Fibroblast of skin of abdomen (primary cell): Measurements from ENCODE around the gene NF1.

ENCODE experiments used
- DNase-seq: peaks from one replicate; pipeline ENCODE4 v3.0.0-alpha.2; 2013

NF1 gene

DNA sequence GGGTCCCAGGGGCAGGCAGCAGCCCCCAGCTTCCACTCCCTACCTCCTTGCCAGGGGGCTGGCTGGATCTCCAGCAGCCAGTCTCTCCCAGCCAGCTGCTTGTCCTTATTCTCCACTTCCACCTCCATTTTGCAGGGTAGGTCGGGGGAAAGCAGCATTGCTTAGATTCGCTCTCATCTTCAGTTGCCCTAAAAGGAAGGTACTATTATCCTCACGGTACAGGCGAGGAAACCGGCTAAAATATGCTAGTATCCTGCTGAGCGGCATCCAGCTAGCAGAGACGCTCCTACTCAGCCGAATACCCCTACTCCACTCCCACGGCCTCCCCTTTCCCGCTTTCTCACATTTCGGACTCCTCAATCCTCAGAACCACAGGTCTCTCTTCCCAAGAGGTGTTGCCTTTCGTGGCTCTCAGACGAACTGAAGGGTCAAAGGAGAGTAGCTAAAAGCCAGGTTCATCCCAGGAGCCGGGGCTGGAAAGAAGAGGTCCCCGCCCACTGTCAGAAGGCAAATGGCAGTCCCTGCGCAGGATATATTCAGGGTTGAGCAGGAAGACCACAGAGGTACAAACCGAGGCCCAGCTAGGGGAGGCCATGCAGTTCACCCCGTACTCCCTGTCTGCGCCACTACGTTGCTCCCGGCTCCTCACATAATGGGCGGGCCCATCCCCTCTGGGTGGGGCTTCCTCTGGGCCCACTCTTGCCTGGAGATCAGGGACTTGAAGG, 295.0 kb downstream of the NF1 start:
- DNase-seq, result no peak

DNA sequence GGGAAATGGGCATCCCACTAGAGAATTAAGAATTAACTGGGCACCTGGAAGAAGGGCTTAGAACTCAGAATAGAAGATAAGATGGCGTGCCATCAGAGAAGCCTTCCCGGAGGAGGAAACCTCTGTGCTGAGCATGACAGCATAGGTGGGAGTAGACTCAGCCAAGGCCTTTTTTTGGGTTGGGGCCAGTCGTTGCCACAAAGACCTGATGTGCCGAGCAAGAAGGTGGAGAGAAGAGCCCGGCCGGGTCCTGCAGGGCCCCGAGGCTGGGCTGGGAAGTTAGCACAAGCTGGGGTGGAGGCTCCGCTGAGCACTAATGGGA, 295.6 kb downstream of the NF1 start:
- no peak for DNase-seq

DNA sequence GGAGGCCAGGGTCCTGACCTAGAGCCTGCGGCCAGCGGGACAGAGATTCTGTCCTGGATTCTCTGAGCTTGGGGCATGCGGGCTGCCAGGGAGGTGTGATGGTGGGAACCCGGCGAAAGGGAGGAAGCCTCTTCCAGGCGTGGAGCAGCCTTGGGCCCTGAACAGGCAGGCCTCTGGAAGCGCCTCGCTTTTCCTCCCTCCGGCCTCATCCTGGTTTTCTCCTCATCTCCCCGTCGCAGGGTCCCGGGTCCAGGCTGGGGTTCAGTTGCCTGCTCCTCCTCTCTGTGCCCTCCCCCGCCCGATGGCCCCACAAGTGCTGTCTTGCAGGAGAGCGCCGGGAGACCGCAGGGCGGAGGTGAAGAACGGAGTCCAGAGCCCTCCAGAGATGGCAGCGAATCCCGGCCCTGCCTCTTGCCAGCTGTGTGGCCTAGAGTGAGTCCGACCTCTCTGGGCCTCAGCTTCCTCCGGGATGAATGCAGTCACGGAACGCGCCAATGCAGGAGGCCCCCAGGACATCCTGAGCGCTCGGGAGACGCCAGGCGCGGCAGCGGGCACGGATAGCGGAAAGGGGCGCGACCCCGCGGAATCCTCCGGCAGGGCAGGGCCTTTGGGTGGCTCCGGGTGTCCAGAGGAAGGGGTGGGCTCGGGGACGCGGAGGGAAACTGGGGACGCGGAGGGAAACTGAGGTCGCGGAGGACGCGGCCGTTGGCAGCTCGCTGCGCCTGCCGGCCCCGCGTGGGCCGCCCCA, 296.1 kb downstream of the NF1 start:
- DNase-seq, result no peak

DNA sequence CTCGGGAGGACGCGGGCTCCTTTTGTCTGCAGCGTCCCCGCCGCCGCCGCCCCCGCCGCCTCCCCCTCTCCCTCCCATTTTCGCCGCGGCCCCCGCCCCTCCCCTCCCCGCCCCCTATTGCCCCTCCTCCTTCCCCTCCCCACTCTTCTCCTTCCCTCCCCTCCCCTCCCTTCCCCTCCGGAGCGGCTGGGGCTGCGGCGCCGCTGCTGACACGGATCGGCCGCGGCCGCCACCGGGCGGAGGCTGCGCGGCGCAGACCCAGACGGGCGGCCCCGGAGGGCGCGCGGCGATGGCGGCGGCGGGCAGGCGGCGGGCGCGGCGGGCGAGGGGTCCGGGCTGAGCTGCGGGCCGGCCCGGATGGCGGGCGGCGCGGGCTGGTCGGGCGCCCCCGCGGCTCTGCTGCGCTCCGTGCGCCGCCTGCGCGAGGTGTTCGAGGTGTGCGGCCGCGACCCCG, 296.7 kb downstream of the NF1 start, which contains the start of gene RAB11FIP4:
RAB11FIP4 (plus strand) TSS at position 180 of the 454 bp plus-strand sequence; CDS start at position 358, 178 bp downstream.
- DNase-seq, result peak; percentile 20

DNA sequence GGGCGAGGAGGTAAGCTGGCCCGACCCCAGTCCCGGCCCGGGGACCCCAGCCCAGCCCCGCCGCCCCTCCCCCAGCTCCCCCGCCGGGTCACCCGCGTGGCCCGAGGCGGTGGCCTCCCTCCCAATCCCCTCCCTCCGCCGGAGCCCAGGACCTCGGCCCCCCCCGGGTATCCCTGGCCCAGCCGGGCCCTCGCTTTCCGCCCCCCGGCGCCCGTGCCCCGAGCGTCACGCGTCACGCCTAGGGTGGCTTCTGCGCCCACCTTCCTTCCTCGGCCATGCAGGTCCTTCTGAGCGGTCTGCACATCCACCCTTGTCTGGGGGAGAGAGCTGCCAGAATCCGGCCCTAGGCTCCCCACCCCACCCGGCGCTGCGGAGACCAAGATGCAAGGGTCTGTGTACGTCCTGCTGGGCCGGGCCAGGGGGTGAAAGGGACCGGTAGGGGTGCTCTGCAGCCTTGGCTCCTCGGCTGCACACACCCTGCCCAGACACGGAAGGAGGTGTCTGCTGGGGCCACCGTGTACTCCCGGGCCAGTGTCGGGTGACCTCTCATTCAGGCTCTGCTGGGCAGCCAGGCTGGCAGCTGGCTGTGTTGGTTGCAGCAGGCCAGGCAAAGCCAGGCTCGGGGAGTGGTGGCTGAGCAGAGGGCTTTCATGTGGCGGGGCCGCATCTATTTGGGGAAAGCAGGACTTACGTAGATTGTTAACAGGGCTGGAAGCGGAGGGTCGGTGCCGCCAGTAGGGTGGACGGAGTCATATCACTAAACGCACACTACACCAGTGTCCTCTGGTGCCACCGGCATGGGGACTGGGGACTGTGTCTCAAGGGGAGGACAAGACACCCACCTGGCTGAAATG, 297.5 kb downstream of the NF1 start:
- no peak for DNase-seq

DNA sequence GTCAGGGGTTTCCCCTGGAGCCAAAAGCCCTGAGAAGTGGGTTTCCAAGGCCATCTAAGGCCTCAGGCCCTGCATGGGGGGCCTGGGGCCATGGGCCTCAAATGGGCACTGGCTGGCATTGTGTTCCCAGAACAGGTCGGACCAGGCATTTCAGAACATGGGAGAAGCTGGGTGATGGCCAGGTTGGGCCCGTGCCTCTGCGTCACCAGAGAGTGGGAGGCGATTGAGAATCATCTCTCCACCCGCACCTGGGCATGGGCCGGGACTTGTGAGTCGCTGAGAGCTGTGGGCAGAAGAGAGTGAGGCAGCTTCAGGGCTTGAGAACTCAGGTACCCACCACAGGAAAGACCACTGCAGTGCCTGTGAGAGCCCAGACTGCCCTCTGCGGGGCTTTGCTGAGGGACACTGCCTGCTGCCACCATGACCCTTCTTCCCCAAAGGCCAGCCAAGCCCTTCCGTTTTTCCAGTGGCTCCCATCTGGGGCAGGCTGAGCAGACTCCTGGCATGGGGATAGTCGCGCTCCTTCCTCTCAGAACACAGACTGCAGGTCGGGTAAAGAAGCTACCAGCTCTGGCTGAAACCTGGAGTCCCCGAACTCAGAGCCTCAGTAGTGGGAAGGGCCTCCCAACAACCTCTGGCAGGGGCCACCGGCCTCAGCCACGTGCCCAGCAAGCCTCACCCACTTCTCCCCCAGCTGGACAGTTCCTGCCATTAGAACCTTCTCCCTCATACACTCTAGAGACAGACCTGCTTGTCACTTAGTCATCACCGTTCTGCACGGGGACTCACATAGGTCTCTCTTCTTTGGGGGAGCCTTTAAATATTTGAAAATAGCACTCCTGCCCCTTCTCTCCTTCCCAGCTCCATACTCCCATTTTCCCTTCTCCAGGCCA, 298.3 kb downstream of the NF1 start:
- DNase-seq, result no peak

DNA sequence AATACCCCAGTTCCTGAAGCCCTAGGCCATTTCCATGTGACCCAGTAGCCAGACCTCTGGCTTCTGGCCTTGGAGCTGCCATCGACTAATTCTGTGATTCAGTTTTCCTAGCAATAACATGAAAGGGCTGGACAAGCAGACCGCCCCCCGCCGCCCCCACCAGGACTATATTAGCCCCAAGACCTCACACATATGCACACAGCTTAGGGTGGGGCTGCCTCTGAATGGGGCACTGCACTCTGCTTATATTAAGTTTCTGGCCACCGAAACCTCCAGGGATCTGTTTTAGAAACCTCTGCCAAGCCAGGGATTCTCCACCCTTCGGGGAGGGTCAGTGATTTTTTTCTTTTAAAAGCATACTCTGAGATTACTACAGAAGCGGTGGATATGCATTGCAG, 299.0 kb downstream of the NF1 start:
- DNase-seq, result no peak

DNA sequence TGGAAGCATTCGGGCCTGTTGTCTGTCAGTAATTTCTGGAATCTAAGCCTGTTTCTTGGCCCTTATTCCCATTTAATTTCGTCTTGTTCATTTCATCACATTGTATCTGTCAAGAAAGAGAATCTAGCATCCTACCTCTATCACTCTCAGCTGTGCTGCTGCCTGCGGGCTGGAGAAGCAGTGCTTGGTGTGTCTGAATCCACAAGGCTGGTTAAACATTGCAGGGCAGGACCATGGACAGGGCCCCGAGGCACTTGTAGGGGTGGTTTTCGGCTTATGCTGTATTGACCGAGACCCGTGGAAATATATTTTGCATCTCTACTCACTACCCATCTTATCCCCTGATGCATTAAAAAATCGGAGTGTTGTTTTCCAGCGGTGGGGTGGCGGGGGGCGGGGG, 299.8 kb downstream of the NF1 start:
- DNase-seq, result peak; percentile 75

DNA sequence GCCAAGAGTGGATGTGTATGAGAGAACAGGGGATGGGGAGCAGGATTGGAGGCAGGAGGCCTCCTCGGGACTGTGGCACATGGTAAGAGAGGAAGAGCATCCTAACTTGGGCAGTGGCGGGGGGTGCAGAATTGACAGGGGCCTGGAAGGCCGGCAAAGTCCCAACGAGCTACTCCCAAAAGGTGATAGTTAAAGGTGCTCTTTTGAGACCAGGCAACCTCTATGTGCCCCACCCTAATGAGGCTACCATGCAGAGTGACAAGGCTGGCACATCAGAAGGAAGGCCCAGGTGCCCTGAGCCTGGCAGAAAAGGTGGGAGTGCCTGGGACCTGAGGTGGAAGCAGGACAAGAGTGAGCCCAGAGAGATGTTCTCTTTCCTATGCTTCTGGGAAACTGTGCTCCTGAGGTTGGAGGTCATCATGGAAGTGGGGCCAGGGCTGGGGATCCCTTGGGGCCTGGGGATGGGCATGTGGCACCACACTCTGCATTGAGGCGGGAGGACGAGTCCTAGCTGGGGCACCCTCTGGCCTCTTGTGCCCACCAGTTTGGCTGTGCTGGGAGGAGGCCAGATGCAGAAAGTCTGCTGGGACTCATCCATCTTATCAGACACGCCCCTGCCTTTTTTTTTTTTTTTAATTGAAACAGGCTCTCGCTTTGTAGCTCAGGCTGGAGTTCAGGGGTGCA, 302.6 kb downstream of the NF1 start:
- no peak for DNase-seq

DNA sequence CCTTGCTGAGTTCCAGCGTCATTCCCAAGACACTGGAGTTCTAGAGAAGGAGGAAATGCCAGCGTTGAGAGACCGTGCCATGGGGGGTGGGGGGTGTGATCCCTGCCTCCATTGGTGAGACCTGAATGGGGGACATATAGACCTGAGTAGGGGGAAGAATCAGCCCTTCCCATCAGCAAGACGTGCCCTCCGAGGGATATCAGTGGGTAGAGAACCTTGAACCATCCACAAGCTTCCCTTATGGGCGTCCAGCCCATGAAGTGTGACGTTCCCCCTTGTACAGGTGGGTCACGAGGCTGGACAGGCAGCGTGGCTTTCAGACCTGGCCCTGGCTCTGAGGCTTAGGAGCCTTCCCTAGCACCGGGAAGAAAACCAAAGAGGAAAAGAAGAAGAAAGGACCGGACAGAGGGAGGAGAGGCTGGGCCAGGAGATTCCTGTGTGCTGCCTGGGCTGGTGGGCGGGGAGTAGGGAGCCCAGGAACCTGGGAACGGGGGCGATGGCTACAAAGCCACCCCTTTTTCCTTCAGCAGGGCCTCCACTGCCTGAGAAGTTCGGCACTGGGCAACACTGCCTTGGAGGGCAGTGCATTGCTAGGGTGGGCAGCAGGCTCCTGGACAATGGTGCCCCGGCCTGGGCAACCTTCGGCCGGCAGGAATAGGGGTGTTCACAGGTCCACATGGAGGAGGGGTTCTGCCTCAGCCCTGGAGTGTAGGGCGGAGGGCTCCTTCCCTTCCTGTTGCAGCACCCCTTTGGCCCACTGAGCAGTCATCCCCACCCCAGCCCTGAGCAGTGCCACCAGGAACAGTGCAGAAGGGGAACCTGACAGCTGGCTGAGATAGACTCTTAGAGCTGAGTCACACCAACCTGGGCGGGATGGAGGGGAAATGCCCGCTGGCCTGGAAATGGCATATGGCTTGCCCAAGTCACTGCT, 303.9 kb downstream of the NF1 start:
- DNase-seq, result no peak

DNA sequence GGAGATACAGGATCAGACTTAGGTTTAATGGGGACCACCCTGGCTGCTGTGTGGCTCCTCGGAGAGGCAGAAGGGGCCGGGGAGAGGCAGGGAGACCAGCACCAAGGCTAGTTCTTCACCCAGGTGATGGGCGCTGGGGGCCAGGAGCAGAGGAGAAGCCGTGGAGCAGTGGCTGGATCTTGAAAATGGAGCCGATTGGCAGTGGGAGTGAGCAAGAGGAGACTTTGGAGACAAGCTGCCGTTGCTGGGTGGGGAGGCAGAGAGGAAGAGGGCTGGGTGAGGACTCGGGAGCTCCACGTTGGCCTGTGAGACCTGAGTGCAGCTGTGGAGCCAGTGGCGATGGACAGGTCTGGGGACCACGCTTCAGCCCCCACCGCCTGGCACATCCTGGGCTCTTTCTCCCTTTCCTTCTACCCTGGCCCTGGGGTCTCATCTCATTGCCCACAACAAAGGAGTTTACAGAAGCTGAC, 305.7 kb downstream of the NF1 start:
- DNase-seq, result no peak

DNA sequence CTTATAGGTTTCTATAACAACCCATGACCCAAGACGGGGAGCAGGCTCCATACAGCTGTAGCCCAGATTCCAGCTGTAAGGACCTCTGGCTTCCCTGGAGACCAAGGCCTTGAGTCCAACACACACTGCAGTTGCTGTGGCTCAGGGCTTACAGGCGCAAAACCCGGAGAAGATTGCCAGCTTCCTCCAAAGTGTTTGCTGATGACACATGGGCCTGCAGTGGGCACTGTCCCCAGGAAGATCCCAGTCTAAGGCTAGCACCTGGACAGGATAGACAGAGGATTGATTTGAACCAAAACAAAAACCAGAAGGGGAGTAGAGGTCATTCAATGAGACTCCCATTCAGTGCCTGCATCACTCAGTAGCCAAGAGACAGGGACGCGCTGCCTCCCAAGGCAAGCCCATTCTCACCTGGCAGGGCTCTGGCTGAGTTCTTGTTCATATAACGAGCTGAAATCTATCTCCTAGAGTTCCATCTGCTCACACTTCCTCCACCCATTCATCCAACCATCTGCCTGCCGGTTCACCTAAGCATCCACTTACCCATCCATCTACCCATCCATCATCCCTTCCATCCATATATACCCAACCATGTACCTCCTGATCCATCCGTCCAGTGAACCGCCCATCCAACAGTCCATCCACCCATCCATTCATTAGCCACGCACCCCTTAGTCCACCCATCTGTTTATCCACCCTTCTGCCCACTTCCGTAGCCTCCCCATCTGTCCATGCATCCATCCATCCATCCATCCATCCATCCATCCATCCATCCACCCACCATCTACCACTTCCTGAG, 306.9 kb downstream of the NF1 start:
- DNase-seq, result no peak

DNA sequence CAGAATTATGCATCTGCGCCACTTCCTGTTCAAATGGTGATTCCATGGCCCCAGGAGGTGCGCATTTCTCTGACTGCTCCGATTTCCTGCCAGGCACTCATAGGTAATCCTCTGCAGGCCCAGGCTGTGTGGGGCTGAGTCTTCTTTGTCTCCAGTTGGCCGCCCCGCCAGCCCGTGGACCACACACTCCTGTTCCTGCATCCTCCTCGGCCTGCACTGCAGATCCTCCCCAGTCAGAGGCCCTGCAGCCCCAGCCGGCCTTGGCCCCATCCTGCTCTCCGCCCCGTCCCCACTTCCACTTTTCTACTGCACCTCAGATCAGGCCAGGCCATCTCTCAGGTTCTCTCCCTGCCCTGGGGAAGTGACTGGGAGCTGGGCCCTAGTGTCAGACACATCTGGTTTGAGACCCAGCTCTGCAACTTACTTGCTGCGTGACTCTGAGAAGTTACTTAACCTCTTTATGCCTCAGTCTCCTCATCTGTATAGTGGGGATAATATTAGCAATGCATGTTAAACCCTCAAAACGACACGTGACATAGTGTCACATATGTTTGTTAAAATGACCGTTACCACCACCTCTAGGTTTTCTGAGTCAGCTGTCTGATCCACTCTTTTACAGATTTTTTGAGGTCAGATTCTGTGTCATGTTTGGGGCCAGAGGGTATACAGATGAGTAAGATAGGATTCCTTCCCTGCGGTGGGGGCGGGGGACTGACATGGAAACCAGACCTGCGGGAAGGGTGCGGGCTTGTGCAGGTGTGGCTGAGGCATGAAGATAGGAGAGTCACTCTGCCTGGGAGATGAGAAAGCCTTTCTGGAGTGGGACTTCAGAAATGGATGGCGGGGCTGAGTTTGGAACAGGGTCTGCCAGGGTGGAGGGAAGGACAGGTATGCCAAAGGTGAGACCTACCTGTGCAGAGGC, 309.5 kb downstream of the NF1 start:
- no peak for DNase-seq

DNA sequence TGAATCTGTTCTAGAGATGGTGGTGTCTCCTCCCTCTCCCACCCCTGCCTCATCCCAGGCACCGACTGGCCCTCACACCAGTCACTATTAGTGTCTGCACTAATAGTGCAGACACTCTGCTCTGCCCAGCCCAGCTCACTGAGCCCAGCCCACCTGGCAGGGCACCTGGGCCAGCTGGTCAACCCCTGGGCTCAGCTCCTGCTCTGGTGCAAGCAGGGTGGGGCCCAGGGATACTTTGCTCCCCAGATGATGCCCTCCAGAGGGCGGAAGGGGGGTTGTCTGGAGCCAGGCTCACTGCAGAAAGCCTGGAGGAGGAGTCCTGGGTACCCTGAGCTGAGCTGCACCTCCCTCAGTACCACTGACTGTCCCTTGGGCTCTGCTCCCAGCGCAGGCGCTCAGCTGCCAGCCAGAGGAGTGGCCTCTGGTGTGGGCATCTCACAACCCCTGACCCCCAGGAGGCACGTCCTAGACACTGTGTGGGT, 311.2 kb downstream of the NF1 start:
- DNase-seq, result no peak

DNA sequence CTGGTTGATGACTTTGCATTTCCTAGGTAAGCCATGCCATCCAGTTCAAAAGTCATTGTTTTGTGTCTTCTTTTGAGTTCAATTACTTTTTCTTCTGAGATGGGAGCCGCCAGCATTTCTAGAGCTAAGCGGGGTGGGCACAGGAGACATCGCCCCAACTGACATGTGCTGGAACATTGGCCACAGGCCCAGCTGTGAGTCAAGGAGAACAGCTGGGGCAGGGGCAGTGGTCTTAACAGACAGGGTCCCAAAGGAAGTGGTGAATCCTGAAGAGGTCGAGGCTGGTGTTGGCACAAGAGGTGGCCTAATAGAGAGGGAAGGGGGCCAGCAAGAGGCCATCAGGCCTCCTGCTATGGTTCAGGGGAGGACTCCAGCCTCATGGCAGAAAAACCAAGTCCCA, 313.8 kb downstream of the NF1 start:
- DNase-seq, result no peak

DNA sequence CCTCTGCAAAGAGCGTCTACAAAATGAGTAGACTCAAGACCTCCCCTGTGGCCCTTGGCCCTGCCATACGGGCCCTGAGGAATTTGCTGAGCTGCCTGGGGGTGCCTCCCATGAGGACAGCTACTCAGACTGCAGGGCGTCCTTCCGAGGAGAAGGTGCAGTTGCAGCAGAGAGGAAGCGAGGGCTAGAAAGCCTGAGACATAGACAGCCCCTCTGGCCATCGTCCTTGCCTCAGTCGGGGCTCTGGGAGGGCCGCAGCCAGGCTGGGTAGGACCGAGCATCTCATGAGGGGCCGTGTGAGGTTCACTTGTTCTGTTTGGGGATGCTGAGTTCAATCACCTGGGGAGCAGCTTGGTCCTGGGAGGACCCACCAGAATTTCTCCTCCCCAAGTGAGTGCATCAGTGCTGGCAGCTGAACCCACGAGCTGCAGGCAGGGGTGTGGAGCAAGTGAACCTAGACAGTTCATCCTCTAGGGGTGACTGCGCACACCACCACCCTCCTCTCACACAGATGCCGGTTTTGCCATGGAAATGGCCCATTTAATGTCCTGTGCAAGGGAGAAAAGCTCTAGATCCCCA, 317.0 kb downstream of the NF1 start:
- no peak for DNase-seq

DNA sequence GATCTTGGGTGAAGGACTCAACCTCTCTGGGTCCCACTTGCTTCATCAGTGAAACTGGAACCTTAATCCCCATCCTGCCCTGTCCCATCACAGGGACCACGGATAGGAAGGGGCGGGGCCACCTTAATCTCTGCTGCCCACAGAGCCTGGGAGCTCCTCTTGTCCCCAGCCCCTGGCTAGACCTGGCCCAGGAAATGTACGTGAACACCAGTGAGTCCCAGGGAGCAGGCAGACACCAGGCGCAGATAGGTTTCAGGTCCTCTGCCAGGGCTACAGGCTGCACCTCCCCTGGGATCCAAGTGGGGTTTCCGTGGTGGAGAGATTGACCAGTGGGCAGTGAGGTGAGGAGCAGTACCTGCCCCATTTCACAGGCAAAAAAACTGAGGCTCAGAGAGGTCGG, 317.7 kb downstream of the NF1 start:
- no peak for DNase-seq
